NB4 (cell line): ENCODE results near the gene HTRA1.

Experiments
- CTCF ChIP-seq: IDR thresholded peaks from one replicate; pipeline ENCODE4 v1.5.1; 2012; ENCODE audit warnings: low read depth, low read length
- POLR2A ChIP-seq: IDR thresholded peaks from 2 replicates; pipeline ENCODE4 v1.6.1; 2011; ENCODE audit warnings: mild to moderate bottlenecking; ENCODE audit not compliant: insufficient read length; ENCODE audit errors: extremely low read depth

- TF ChIP-seq CTCF (no peak), POLR2A (no peak)
Observed at GRCh38 chr10:122510326-122510725, 49.0 kb downstream of the HTRA1 start.
